Heart right ventricle (tissue), 16 donors: Measurements from ENCODE around the gene INSYN2A. TPM values are rescaled to one million over a fixed set of nuclear protein-coding genes. Genes with fewer than 3 reads are reported as not detected.

Experiments used
- ATAC-seq, 8 donors: fragments of 200-7000 bp; cut with Tn5 transposase; one replicate each; pipeline ENCODE4 v1.9.1; 2020; ENCODE audit warnings: mild to moderate bottlenecking in 8 of 8, moderate library complexity in 8 of 8, moderate number of reproducible peaks in 1 of 8
- DNase-seq, 2 donors: peaks; one replicate each; pipeline ENCODE4 v3.0.0-alpha.2; 2020
- H3K27ac ChIP-seq, 10 donors: fragments of 200-600 bp; sonication (generic) in 2 of 10; one replicate each; pipeline versions ENCODE4 v1.5.0 to v1.8.0; 2020 to 2022; ENCODE audit warnings: mild to moderate bottlenecking in 3 of 10
- H3K27me3 ChIP-seq, 7 donors: fragments of 200-600 bp; one replicate each; pipeline ENCODE4 v1.8.0; 2021 to 2022; ENCODE audit warnings: mild to moderate bottlenecking in 2 of 7
- H3K36me3 ChIP-seq, 9 donors: fragments of 200-600 bp; sonication (generic) in 1 of 9; one replicate each; pipeline versions ENCODE4 v1.5.0 to v1.8.0; 2020 to 2022; ENCODE audit warnings: mild to moderate bottlenecking in 2 of 9
- H3K4me1 ChIP-seq, 9 donors: fragments of 200-600 bp; sonication (generic) in 1 of 9; one replicate each; pipeline versions ENCODE4 v1.5.0 to v1.8.0; 2020 to 2022; ENCODE audit warnings: mild to moderate bottlenecking in 4 of 9
- H3K4me3 ChIP-seq, 10 donors: fragments of 200-600 bp; sonication (generic) in 2 of 10; one replicate each; pipeline versions ENCODE4 v1.5.0 to v1.8.0; 2020 to 2022; ENCODE audit warnings: mild to moderate bottlenecking in 7 of 10, moderate library complexity in 2 of 10
- H3K9me3 ChIP-seq, 11 donors: fragments of 200-600 bp in 10 of 11; sonication (generic) in 2 of 11; one replicate each; pipeline versions ENCODE4 v1.5.0 to v1.8.0; 2013 to 2022; ENCODE audit warnings: mild to moderate bottlenecking in 2 of 11, control low read depth in 1 of 11, moderate library complexity in 1 of 11
- WGBS, 2 donors: extraction: QIAGEN DNeasy Blood & Tissue Kit; methylation state at CpG; one replicate each; pipeline ENCODE4 v1.1.7; 2013; ENCODE audit warnings: inconsistent platforms in 1 of 2; 5-methylcytosine and 5-hydroxymethylcytosine counted together
- intact Hi-C, 10 donors: fragments of 100-400 bp; cut with DNase I; formaldehyde crosslinking; loops; one replicate each; pipeline versions ENCODE4 v1.11.1 to v1.14.2; 2022
- polyA plus RNA-seq, 2 donors: library from polyadenylated mRNA; stranded (reverse); fragments of 200-250 nt; gene quantifications; one replicate each; pipeline ENCODE4 v1.2.3, GENCODE V29; 2013
- total RNA-seq, 10 donors: library from RNA; stranded (reverse); fragmentation: NEBNext Ultra II Directional in 3 of 10; extraction: Animal tissue kit (Norgen Biotek cat#: 25700) in 3 of 10; gene quantifications; one replicate each; pipeline versions ENCODE4 v1.2.1 to v1.2.4, GENCODE V29; 2021 to 2023
- TF ChIP-seq, protein P1 (sequence below), 9 donors: fragments of 200-600 bp; sonication (generic) in 2 of 9; IDR thresholded peaks; one replicate each; pipeline versions ENCODE4 v1.5.0 to v1.8.0; 2021 to 2022; ENCODE audit warnings: antibody characterized with exemption in 9 of 9, mild to moderate bottlenecking in 5 of 9, moderate library complexity in 1 of 9
- donor health status: Arrhythmogenic right ventricular cardiomyopathy.
- donor health status: ischemic (EF 13 %, LVEDD 7.1; RV severe dilation, severe dysfunction).
- donor health status: healthy with polysubstance abuse.
- donor health status: DM: no; HTN: yes; CAD: no.
- donor health status: DM: no; HTN: no; CAD: no.
- donor health status: ischemic (EF 25% LVEDD 6.9; RV normal size, moderate dysfunction).
- donor health status: ischemic (EF 25% LVEDD 5.7; RV mildly dilated, moderate dysfunction).
- donor health status: healthy.
- donor health status: DM: yes; HTN: yes; CAD: no.
- donor health status: Ischemic cardiomyopathy.
- donor health status: ischemic (EF 35%, LVEDD 5.7; RV mildly dilated, moderate dysfunction).
- donor health status: nonischemic (EF 11% LVEDD 7.7; RV severe dilation, severe dysfunction).
- donor health status: DM: yes; HTN: yes; CAD: no.
- donor health status: PGD.
- donor health status: ischemic (EF 29% LVEDD 5.4; RV normal size, mild dysfunction).
- donor health status: nonischemic (EF 23%, LVEDD 6.1; RV moderate dilation, normal function).

The INSYN2A gene
- total and polyA plus RNA-seq, 12 donors = 0.01 to 0.19 (median 0.15) TPM; not detected in 6

DNA sequence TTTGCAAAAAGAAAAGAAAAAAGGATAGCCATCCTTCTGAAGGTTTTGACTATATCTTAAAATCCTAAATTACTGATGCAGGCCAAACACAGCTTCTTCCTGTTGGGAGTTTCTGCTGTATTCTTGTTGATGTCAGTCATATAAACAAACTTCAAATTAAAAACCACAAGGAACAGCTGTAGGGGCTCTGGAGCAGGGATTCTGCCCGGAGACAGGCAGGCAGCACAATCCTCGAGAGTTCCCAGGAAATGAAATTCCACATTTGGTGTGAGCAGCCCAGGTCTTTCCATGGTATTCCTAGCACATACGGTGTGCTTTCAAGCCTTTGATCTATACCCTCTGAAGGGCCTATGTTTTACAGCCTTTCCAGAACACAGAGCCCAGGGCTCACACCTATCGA is 43.2 kb downstream of the INSYN2A start:
- ATAC-seq (no peak), DNase-seq (no peak)
- Histone ChIP-seq H3K9me3 (no peaks in the 10 kb centered on the region), H3K27me3 (no peaks in the 10 kb centered on the region), H3K27ac (no peak overlapping the region), H3K4me1 (peaks cover 2 to 25% (median 20%) of the 10 kb centered on the region in 9 donors), H3K36me3 (peaks cover 0 to 9% (median 0%) of the 10 kb centered on the region in 9 donors), H3K4me3 (no peak overlapping the region)
- intact Hi-C loops = no loop called here
- TF ChIP-seq, protein P1, sequence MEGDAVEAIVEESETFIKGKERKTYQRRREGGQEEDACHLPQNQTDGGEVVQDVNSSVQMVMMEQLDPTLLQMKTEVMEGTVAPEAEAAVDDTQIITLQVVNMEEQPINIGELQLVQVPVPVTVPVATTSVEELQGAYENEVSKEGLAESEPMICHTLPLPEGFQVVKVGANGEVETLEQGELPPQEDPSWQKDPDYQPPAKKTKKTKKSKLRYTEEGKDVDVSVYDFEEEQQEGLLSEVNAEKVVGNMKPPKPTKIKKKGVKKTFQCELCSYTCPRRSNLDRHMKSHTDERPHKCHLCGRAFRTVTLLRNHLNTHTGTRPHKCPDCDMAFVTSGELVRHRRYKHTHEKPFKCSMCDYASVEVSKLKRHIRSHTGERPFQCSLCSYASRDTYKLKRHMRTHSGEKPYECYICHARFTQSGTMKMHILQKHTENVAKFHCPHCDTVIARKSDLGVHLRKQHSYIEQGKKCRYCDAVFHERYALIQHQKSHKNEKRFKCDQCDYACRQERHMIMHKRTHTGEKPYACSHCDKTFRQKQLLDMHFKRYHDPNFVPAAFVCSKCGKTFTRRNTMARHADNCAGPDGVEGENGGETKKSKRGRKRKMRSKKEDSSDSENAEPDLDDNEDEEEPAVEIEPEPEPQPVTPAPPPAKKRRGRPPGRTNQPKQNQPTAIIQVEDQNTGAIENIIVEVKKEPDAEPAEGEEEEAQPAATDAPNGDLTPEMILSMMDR (IDR thresholded peaks at IDR 0.05) = no peak
- WGBS, 2 donors = 85 to 88% methylated on average over 4 of the region's 4 CpGs

DNA sequence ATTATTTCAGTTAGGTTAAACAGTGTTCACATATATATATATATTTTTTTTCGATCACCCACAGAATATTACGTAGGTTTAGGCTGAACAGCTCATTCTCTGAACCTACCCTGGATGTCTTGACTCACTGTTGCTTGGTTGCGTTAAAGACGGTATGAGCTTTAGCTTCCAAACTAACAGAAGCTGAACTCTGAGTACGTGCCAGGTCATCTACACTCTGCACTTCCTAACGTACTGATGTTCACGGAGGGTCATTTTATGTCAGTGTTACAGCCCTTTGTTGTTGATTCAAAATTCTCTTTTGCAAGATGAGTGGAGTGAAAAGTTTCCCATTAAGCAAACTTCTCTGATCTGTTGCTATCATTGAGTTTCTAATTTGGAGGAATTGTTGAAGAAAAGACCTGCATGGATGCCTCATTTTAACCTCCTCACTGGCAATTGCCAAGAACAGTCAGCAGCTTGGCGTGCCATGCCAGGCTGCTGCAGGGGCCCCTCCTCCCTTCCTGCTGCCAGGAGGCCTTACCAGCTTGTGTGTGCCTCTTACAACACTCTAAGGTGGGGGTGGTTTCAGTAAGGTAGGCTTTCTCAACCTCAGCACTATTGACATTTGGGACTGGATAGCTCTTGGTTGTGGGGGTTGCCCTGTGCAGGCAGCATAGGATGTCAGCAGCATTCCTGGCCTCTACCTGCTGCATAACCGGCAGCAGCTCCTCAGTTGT is 44.3 kb downstream of the INSYN2A start:
- H3K36me3 ChIP-seq = peaks cover 0 to 9% (median 0%) of the 10 kb centered on the region in 9 donors
- no peaks in the 10 kb centered on the region for H3K27me3 ChIP-seq
- TF ChIP-seq, protein P1 (IDR thresholded peaks at IDR 0.05) = no peak
- no peaks in the 10 kb centered on the region for H3K9me3 ChIP-seq
- DNase-seq (peak in 1 of 2 donors; percentile 29), ATAC-seq (peak in 5 of 8 donors; percentile 40 to 78 (median 71))
- H3K27ac ChIP-seq = no peak overlapping the region
- intact Hi-C loops = no loop called here
- H3K4me1 ChIP-seq = peaks cover 1 to 18% (median 12%) of the 10 kb centered on the region in 9 donors
- WGBS, 2 donors = 81% methylated on average over 9 of the region's 9 CpGs
- no peak overlapping the region for H3K4me3 ChIP-seq

DNA sequence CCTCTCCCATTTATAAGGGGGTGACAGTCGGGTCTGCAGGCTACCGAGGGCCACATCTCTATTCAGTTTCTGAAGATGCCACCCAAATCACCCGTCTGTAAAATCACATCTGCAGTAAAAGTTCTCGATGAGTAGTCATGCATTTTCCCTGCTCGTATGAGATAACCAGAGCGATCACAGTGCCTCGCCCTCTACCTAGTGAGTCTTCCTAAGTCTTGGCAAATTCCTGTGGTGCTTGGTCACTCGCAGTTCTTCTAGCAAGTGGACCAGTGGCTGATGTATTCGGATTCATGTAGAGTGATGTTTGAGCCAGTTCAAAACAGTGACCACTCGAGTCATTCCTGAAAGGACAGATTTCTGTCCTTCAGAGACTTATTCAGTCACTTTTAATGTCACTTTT is 44.9 kb downstream of the INSYN2A start:
- intact Hi-C loops = no loop called here
- no peak for DNase-seq
- 95 to 96% methylated on average over 10 of the region's 10 CpGs for WGBS, 2 donors
- H3K4me1 ChIP-seq = peaks cover 0 to 18% (median 7%) of the 10 kb centered on the region in 9 donors
- no peaks in the 10 kb centered on the region for H3K9me3 ChIP-seq
- no peak for ATAC-seq
- peaks cover 0 to 11% (median 0%) of the 10 kb centered on the region in 9 donors for H3K36me3 ChIP-seq
- H3K4me3 ChIP-seq = no peak overlapping the region
- no peaks in the 10 kb centered on the region for H3K27me3 ChIP-seq
- TF ChIP-seq, protein P1 (IDR thresholded peaks at IDR 0.05) = no peak
- H3K27ac ChIP-seq = no peak overlapping the region

DNA sequence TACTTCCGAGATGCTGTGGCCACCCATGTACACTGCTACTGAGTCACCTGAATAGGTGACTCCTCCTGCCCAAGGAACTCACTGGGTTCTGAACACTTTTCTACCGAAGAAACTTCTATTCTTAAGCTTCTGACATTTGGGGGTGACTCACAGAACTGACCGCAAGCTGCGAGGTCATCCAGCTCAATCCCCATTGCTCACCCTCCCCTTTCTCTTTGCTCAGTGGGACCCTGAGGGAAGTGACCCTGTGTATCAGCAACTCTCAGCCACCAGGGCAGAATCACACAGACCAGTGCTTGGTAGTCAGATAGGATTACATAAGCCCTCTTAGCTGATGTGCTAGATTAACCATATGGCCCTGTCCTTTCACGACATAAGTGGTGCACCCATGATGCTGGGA is 46.3 kb downstream of the INSYN2A start:
- intact Hi-C loops = no loop called here
- Histone ChIP-seq H3K4me3 (no peak overlapping the region), H3K27ac (no peak overlapping the region), H3K4me1 (peaks cover 0 to 18% (median 7%) of the 10 kb centered on the region in 9 donors), H3K36me3 (peaks cover 0 to 11% (median 0%) of the 10 kb centered on the region in 9 donors), H3K27me3 (no peaks in the 10 kb centered on the region), H3K9me3 (no peaks in the 10 kb centered on the region)
- ATAC-seq (no peak), DNase-seq (no peak)
- 91 to 99% methylated on average over 5 of the region's 5 CpGs for WGBS, 2 donors
- TF ChIP-seq, protein P1 (IDR thresholded peaks at IDR 0.05) = no peak
